A673 (cell line): Measurements from ENCODE around the gene NLGN1. TPM values are rescaled to one million over a fixed set of nuclear protein-coding genes. Genes with fewer than 3 reads are reported as not detected.

Experiments
- BruUV-seq: library from RNA; stranded (reverse); fragments of 400-500 nt; replicated peaks from 2 replicates; lab custom pipeline; 2021; lab: Mats Ljungman, UMichigan
- CTCF ChIA-PET: fragments of 300-600 bp; sonication (Branson Sonifier 250); formaldehyde crosslinking; loops from one replicate; lab custom pipeline; 2022; ENCODE audit warnings: antibody characterized with exemption; lab: Charles Lee
- POLR2A ChIA-PET: fragments of 300-600 bp; sonication (Branson Sonifier 250); formaldehyde crosslinking; loops from one replicate; lab custom pipeline; 2022; ENCODE audit warnings: antibody characterized with exemption; ENCODE audit not compliant: low non-redundant PET; lab: Charles Lee
- DNase-seq: peaks from one replicate; pipeline ENCODE4 v3.0.0-alpha.2; 2015; ENCODE audit warnings: low spot score
- H3K27ac ChIP-seq: fragments of 200-600 bp; sonication (generic); 2 replicates; pipeline ENCODE4 v1.5.1; 2016; ENCODE audit warnings: mixed run types, low read depth, mild to moderate bottlenecking, mixed read lengths, antibody characterized with exemption, low read length; ENCODE audit not compliant: poor library complexity, severe bottlenecking
- H3K27me3 ChIP-seq: fragments of 200-600 bp; sonication (generic); replicated peaks from 2 replicates; pipeline ENCODE4 v1.6.1; 2017; ENCODE audit warnings: mixed run types, low read depth, mild to moderate bottlenecking, mixed read lengths, antibody characterized with exemption, low read length; ENCODE audit not compliant: insufficient read depth, poor library complexity
- H3K36me3 ChIP-seq: fragments of 200-600 bp; sonication (generic); 2 replicates; pipeline ENCODE4 v1.6.1; 2016; ENCODE audit warnings: mixed run types, mild to moderate bottlenecking, mixed read lengths, antibody characterized with exemption, low read length; ENCODE audit not compliant: insufficient read depth, poor library complexity, severe bottlenecking
- H3K4me1 ChIP-seq: fragments of 200-600 bp; sonication (generic); 2 replicates; pipeline ENCODE4 v1.6.1; 2017; ENCODE audit warnings: mixed run types, mild to moderate bottlenecking, mixed read lengths, antibody characterized with exemption, low read length; ENCODE audit not compliant: insufficient read depth, poor library complexity, severe bottlenecking
- H3K4me3 ChIP-seq: fragments of 200-600 bp; sonication (generic); 2 replicates; pipeline ENCODE4 v1.5.1; 2016; ENCODE audit warnings: low read depth, mixed run types, mild to moderate bottlenecking, mixed read lengths, low read length; ENCODE audit not compliant: poor library complexity, severe bottlenecking
- H3K9me3 ChIP-seq: fragments of 200-600 bp; sonication (generic); 2 replicates; pipeline ENCODE4 v1.6.1; 2016; ENCODE audit warnings: mixed run types, low read depth, mild to moderate bottlenecking, mixed read lengths, antibody characterized with exemption, low read length; ENCODE audit not compliant: poor library complexity, severe bottlenecking
- CTCF ChIP-seq: fragments of 300-800, 200-600 bp; sonication (generic); conservative IDR thresholded peaks from 2 replicates; pipeline ENCODE4 v1.5.1; 2017; ENCODE audit warnings: low read depth, mild to moderate bottlenecking, antibody characterized with exemption, low read length, moderate library complexity, mixed read lengths
- EZH2 ChIP-seq: fragments of 200-600 bp; sonication (generic); IDR thresholded peaks from 2 replicates; pipeline ENCODE4 v1.6.1; 2017; ENCODE audit warnings: borderline replicate concordance, low read depth, mild to moderate bottlenecking, mixed read lengths, antibody characterized with exemption, low read length; ENCODE audit not compliant: poor library complexity, severe bottlenecking
- intact Hi-C: fragments of 100-400 bp; cut with micrococcal nuclease; formaldehyde crosslinking; loops from one replicate; pipeline ENCODE4 v1.10.0; 2022; ENCODE audit not compliant: unreplicated experiment
- total RNA-seq: library from RNA; stranded (reverse); gene quantifications from 2 replicates; pipeline ENCODE4 v1.2.3, GENCODE V29; 2021

NLGN1 gene
- total RNA-seq, 1 experiment from 2014 or later = 0.39 TPM

- no TSS peak for BruUV-seq
- no peaks in the 10 kb centered on the region for H3K36me3 ChIP-seq
- intact Hi-C loops = no loop called here
- POLR2A ChIA-PET = no interaction called here
- no peak for DNase-seq
- H3K27ac ChIP-seq = no peak overlapping the region
- no peaks in the 10 kb centered on the region for H3K9me3 ChIP-seq
- no peaks in the 10 kb centered on the region for H3K27me3 ChIP-seq
- TF ChIP-seq EZH2 = no peak
- TF ChIP-seq CTCF = no peak
- peaks cover 20% of the 10 kb centered on the region for H3K4me1 ChIP-seq
- no peak overlapping the region for H3K4me3 ChIP-seq
- CTCF ChIA-PET = no interaction called here
Measured at GRCh38 chr3:174100744-174101143, 703.2 kb downstream of the NLGN1 start.

GRCh38 chr3:174101244-174101643 lies 703.7 kb downstream of the NLGN1 start:
- ChIA-PET POLR2A (no interaction called here), CTCF (no interaction called here)
- intact Hi-C loops = no loop called here
- no peaks in the 10 kb centered on the region for H3K36me3 ChIP-seq
- no peak for DNase-seq
- TF ChIP-seq EZH2 = no peak
- no peak for TF ChIP-seq CTCF
- no TSS peak for BruUV-seq
- H3K27ac ChIP-seq = no peak overlapping the region
- H3K4me3 ChIP-seq = no peak overlapping the region
- H3K27me3 ChIP-seq = no peaks in the 10 kb centered on the region
- H3K4me1 ChIP-seq = peaks cover 20% of the 10 kb centered on the region
- no peaks in the 10 kb centered on the region for H3K9me3 ChIP-seq

- Histone ChIP-seq H3K4me1 (peaks cover 20% of the 10 kb centered on the region), H3K36me3 (no peaks in the 10 kb centered on the region), H3K4me3 (no peak overlapping the region), H3K27ac (no peak overlapping the region), H3K27me3 (no peaks in the 10 kb centered on the region), H3K9me3 (no peaks in the 10 kb centered on the region)
- POLR2A ChIA-PET = no interaction called here
- BruUV-seq = no TSS peak
- TF ChIP-seq EZH2 (no peak), CTCF (no peak)
- intact Hi-C loops = no loop called here
- DNase-seq = no peak
- CTCF ChIA-PET = no interaction called here
Measured at GRCh38 chr3:174102274-174102673, 704.7 kb downstream of the NLGN1 start.
